ENCODE measurements around the gene PLK4.

GRCh38 chr4:127916512-127916911 lies 35.8 kb downstream of the PLK4 start:
- TF ChIP-seq CTCF (IDR thresholded peaks at IDR 0.05) (no peak), POLR2AphosphoS5 (IDR thresholded peaks at IDR 0.05) (no peak), POLR2A (IDR thresholded peaks at IDR 0.05) (no peak)

Measured in stomach (tissue), 4 donors.